ENCODE data around the gene SWI5. TPM values are rescaled to one million over a fixed set of nuclear protein-coding genes. Genes with fewer than 3 reads are reported as not detected.

SWI5 gene
- total RNA-seq, 1 donor from 2014 or later, result 12.0 TPM

DNA sequence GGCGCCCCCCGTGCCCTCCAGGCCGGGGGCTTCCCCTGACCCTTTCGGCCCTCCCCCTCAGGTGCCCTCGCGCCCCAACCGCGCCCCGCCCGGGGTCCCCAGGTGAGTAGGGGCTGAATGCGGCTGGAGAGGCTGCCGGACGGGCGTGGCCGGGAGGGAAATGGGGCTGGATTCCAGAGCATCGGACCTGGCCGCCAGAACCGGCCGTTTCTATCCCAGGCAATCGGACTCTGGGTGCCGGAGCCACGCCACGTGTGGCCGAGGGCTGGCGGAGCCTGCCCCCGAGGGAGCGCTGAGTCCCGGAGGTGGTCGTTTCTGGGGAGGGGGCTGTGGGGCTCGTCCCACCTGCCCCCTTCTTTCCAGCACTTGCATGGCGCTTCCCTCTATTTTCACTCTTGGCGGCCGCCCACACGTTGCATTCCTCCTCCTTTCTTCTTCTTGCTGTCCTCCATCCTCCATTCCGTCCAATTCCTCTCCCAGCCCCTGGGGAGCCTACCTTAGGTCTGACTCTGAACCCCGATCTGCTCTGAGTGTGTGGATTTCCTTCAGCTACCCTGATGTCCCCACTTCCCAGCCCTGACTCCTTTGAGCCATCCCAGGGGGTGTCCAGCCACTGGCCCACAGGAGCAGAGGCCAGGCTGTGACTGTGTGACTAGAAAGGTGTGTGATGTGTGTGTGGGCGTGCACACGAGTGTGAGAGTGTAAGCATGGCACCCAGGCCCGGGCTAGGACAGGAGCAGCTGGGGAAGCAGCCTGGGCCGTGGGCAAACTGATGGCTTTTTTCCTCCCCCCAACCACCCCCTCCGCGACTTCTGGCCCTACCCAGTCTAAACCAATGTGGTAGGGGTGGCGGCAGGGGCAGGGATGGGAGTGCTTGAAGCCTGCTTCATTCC, 25.0 kb upstream of the SWI5 start:
- intact Hi-C loops (cut with micrococcal nuclease), result loop anchor here (1.0 to 5.0 kb wide), 5 partner anchors 25 to 776 kb away; partner anchors contain the start of genes BBLN, GOLGA2, SH3GLB2 and SWI5

DNA sequence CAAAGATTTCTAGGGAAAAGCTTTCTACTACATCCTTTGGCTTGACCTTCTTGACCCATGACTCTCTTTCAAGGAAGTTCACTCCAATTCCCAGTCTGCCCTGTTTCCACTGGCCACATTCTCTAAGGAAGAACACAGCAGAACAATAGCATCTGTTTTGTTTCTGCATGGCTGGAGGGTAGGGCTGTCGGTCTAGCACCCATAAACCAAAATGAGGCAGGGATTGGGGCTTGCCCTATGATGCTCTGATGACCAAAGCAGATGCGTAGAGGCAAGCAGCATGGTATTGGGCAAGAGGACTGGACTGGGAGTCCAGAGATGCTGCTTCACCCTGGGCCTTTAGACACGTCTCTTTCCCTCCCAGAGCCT, 24.4 kb upstream of the SWI5 start:
- intact Hi-C loops (cut with micrococcal nuclease), result loop anchor here (5.0 kb wide), 1 partner anchor 776 kb away; the partner anchor contains the start of gene SH3GLB2

DNA sequence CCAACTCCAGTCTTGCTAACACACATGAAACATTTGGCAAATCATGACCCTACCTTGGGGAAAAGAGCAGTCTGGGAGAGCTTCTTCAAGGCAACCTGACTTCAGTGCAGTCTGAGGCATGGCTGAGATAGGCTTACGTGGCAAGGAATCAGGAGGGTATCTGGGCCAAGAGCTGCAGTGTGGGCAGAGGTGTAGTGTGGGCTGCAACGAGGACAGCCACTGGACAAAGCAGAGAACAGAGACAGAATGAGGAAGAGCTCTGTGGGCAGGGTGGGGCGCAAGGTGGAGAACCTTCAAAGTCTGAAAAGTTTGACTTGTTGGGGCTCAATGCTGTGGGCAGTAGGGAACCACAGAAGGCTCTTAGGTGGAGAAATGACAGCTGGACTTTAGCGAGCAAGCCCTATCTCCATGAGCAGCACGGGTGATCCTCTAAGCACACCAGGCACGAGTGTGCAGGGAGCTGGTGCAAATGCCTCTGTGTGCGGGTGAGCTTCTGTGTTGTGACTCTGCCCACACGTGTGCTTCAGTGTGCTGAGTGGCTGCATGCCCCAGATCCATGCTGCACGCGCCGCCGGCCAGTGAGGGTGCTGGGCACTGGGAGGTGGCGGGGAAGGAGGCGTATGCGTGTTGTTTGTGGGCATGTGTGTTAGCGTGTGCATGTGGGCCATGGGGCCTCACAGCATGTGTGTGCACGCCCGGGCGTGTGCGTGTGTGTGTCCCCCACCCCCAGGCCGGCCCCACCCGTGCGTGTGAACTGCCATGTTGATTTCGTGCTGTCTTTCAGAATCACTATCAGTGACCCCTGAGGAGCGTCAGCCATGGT, 23.5 kb upstream of the SWI5 start:
- intact Hi-C loops (cut with micrococcal nuclease), result loop anchor here (5.0 kb wide), 1 partner anchor 775 kb away; the partner anchor contains the start of gene SH3GLB2

DNA sequence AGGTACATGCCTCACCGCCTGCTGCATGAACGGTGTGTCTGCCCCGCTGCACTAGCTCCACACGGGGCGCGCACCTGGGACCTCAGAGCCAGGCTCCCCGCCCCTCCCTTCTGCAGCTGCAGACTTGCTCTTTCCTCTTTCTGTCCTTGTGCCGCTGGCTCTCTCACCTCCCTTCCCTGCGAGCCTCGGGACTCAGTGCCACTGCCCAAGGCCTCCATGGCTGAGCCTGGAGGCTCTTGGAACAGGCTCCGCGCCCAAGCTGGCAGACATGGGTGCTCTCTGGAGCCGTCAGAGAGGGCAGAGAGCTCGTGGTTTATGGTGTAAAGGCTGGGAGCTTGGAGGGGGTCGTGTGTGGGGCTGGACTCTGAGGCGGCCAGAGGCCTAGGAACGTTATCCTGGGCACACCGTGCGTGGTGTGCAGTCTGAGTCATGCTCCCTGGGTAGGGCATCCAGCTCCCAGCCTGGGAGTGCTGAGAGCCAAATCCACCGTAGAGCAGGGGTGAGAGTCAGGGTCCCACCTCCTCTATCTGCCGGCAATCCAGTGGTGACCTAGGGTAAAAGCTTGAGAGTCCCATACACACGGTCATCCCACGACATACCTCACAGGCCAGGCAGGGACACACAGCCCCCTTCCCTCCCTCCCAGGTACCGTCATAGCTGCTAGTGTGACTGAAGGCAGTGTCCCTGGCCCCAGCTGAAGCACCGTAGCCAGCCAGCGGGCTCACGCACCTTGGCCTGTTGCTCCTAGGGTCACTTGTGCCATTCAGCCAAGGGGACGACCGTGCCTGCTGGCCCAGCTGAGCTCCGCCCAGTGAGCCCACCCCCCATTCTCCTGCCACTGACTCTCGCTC, 22.7 kb upstream of the SWI5 start:
- intact Hi-C loops (cut with micrococcal nuclease), result loop anchor here (5.0 kb wide), 1 partner anchor 774 kb away; the partner anchor contains the start of gene SH3GLB2

DNA sequence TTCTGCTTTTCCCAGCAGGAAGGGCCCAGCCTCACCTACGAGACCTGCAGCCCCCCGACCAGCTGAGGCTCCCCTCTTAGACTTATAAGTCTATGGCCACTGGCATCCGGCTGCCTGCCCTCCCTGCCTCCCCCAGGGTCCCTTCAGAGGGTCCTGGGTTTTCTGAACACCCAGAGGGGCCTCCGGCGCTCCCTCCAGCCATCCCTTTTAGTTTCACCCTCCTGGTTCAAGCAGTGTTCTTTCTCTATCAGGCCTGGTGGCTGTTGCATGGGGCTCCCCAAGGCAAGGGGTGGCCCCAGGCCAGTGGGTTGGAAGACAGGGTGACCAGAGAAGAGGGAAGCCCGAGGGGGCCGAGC, 22.1 kb upstream of the SWI5 start:
- intact Hi-C loops (cut with micrococcal nuclease), result loop anchor here (5.0 kb wide), 1 partner anchor 773 kb away; the partner anchor contains the start of gene SH3GLB2

DNA sequence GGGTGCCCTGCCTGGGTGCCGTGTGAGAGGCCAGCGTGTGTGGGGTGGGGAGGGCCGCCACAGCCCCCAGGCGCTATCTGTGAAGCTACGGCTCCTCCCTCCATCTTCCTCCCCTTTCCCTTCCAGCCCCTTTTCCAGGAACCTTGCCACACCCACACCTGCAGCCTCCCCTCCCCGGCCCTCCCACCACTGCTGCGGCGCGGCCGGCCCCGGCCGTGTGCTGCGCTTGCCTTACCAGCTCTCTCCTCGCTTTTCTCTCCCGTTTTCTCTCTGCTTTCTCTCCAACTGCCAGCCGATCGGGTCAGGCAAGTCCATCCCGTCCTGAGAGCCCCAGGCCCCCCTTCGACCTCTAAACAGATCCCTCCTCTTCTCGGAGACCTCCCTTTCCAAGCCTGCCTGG, 21.7 kb upstream of the SWI5 start:
- intact Hi-C loops (cut with micrococcal nuclease), result loop anchor here (5.0 kb wide), 1 partner anchor 773 kb away; the partner anchor contains the start of gene SH3GLB2

DNA sequence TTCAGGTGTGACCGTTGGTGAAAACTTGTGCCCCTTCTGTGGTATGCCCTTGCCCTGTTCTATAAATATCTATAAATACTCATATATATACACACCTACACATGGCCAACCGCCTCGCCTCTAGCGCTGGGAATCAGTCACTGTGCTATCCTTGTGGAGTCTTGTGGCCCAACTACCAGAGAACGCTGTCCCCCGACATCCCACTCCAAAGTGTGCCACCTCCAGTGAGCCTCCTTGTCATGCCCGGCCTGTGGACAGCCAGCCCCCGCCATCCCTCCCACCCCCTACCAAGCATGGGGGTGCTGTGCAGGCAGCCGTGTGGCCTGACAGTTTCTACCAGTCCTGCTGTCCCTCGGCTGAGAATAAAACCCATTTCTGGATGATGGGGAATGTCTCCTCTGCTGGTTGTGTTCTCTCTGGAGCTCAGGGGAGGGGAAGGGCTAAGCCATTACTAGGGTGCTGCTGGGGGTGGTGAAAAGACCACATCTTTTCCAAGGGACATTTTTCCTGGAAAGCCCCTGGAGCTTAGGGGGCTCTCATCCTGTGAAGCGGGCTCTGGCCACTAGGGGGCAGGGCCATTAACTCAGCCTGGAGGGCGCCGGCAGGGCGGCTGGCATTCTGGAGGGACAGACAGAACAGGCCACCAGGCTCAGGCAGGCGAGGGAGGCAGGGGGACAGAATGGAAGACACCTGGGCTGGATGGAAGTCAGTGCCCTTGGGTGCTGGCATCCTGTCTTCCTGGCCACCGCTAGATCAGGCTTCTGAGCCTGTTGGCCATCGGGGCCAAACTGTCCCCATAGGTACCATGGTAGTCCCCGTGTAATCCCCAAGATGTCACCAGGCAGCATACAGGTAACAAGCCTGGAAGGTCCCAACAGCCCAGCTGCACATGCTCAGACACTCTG, 21.0 kb upstream of the SWI5 start:
- intact Hi-C loops (cut with micrococcal nuclease), result loop anchor here (5.0 kb wide), 1 partner anchor 772 kb away; the partner anchor contains the start of gene SH3GLB2

DNA sequence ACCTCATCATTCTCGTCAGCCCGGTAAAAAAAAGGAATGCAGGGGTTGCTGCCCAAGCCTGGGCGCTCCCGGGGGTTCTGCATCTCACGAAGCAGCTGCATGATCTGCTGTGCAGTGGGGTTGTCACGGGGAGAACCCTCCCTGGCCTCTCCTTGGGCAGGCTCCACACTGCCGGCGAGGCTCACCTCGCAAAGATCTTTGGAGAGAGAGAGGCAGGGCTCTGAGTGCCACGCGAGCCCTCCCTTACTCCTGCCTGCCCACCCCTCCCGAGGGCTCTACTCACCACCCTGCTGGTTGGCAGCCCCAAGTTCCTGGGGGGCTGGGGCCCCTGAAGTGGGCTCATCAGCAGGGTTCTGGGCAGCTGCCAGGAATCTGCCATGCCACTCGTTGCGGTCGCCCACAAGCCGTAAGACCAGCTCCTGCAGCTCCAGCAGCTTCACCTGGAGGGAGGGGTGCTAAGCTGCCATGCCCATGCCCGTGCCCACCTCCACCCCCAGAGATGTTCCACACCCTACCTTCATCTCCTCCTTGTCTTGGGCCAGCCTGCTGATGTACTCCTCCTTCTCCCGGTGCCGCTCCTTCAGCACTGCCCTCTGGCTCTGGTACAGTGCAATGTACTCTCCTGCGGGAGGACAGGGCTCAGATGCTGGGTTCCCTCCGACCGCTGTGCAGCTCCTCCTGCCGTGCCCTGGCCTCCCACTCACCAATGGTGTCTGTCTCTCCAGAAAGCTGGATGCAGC, 18.8 kb upstream of the SWI5 start:
- intact Hi-C loops (cut with micrococcal nuclease), result no loop called here

DNA sequence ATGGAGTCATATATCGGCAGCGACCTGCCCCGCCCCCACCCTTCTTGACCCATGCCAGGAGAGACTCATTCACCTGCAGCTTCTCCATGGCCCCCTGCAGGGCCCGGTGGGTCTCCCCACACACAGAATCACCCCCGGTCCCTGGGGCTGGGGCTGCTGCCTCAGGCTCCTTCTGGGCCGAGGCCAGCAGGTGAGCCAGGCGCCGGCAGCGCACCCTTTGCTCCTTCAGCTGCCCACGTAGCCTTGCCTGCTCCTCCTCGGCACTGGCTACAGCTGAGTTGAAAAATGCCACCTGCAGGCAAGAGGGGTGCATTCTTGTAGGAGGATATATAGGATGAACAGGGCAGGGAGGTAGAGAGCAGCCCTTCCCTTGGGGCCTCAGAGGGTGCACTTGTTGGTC, 18.2 kb upstream of the SWI5 start:
- intact Hi-C loops (cut with micrococcal nuclease), result no loop called here

DNA sequence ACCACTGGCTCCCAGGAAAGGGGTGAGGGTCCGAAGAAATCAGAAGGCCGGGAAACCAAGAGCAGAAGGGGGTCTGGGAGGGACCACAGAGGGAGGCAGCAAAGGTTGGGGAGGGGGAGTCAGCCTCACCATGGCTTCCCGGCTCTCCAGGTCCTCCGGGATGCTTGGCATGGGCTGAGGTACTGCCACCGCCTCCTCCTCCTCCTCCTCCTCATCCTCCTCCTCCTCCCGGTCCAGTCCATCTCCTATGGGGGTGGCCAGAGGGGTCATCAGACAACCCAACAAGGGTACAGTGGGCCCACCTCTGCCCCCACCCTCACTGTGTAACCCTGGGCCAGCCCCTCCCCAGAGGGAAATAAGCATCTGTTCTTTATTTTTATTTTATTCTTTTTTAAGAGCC, 17.8 kb upstream of the SWI5 start:
- intact Hi-C loops (cut with micrococcal nuclease), result no loop called here

DNA sequence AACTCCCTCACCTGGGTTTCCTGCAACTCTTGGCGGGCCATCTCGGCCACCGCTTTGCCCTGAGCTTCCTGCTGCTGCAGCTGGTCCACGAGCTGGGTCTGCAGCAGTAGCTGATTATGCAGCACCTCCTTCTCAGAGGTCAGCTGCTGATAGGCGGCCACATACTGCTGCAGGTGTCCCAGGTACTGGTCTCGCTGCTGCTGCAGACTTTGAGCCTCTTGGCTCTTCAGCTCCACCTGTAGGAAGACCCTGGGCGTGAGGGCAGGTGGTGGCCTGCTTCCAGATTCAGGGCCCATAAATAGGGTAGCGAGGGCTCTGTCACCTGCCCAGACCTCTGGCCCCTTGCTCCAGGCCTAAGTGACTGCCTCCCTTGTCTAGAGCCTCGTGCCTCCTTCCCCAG, 16.9 kb upstream of the SWI5 start:
- intact Hi-C loops (cut with micrococcal nuclease), result no loop called here

DNA sequence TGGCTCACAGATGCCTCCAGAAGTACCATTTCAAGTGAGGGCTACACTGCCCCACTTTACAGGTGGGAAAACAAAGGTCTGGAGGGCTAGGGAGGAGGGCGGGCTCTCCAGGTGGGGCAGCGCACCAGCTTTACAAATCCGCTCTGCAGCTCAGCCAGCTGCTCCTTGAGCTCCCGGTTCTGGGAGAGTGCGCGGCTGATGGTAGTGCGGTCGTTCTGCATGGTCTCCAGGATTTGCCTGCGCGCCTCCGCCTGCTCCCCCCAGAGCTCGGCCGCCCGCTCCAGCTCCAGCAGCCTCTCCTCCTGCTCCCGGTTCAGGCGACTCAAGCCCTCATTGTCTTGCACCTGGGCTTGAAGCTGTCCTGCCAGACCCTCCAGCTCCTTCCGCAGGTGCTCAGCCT, 15.7 kb upstream of the SWI5 start:
- intact Hi-C loops (cut with micrococcal nuclease), result no loop called here

DNA sequence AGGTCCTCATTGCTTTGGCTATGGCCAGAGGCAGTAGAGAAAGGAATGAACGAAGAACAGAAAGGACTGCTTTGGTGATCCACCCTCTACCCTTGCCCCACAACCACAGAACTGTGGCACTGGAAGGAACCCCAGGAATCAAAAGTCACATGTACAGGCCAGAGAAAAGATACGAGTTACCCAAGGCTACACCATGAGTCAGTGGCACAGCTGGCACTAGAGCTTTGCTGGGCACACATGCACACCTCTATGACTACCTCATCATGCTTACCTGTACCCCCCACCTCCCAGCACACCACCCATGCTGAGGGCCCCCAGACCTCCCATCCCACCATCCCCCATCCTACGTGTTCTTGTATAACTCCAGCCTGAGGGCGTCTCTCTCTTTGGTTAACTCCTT, 13.4 kb upstream of the SWI5 start:
- intact Hi-C loops (cut with micrococcal nuclease), result no loop called here

DNA sequence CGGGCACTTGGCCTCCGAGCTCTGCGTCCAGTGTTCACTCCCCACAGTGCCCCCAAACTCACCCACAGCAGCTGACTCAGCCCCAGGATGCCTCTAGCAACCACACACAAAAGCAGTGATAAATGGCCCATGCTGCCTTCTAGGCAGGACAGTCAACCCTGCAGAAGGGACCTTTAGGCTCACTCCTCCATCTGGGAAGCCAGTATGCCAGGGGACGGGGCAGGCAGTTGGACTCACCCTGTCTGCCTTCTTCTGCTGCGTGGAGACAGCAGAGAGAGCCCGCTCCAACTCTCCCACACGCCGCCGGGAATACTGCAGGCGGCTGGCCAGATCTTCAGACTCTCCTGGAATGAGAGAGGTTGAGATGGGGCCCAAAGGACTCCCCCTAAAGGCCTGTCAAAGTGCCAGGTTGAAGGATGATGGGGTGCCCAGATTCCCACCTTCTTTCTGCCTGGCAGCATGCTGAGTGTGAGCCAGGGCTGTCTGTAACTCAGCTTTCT, 10.7 kb upstream of the SWI5 start:
- intact Hi-C loops (cut with micrococcal nuclease), result no loop called here

DNA sequence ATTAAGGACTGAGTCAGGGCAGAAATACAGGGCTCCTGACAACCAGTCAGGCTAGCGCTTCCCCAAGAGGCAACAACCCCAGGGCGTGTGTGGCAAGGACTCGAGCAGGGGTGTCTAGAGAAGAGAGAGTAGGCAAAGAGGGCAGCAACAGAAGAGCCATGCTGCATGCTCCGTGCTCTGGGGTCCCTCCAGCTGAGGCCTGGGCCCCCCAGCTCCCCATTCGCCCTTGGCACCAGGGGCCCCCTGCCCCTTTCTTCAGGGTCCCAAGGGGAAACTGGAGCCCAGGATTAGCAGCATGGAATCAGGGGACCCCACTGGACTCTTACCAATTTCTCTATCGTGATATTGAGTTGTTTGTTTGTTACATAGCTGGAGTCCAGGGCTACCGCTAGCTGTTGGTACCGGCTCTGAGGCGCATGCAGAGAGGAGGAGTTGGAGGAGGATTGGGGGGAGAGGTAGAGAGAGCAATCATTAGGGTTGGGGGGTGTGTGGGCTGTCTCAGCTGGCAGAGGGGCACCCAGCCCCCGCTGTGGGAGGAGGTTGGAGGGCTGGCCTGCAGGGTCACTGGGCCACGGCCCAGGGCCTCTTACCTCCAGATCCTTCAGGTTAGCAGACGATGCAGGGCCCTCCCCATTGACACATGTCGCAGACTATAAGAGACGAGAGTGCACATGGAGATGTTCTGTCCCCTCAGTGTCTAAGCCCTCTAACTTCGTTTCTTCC, 9.0 kb upstream of the SWI5 start:
- intact Hi-C loops (cut with micrococcal nuclease), result no loop called here

DNA sequence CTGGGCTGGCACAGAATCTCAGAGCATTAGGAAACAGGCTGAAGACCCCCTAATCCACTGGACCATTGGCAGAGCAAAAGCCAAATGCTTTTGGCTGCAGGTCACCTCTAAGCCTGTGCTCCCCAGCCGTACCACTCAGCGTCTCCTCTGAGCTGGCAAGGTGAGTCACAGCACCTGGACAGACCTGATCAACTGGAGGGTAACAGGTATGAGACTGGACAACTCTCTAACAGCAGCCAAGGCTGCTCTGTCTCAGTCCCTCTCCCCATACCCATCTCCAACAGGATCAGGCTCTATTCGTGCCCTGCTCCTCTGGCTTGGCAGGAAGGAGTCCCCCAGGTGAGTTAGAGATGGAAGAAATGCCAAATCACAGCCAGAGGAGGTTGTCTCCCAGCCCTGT, 5.0 kb upstream of the SWI5 start:
- intact Hi-C loops (cut with micrococcal nuclease), result loop anchor here (10.0 kb wide), 2 partner anchors 284 to 764 kb away; partner anchors contain the start of genes MIGA2 and SPTAN1

DNA sequence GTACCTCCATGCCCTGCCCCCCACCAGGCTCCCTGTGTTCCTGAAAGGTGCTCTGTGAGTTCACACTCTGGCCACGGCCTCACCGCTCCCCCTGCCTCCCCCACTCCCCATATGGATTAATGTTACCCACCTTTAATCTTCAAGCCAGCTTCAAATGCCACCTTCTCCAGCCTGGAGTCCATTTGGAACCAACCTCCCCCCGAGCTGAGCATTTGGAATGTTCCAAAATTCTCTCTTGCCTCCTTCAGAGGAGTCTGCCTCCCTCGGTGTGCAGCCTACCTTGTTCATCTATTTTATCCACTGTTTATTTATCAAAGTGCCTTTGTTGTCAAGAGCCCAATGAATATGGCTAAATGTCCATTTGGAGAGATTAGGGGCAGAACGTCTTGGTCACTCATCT, 4.6 kb upstream of the SWI5 start:
- intact Hi-C loops (cut with micrococcal nuclease), result loop anchor here (10.0 kb wide), 2 partner anchors 283 to 763 kb away; partner anchors contain the start of genes MIGA2 and SPTAN1

DNA sequence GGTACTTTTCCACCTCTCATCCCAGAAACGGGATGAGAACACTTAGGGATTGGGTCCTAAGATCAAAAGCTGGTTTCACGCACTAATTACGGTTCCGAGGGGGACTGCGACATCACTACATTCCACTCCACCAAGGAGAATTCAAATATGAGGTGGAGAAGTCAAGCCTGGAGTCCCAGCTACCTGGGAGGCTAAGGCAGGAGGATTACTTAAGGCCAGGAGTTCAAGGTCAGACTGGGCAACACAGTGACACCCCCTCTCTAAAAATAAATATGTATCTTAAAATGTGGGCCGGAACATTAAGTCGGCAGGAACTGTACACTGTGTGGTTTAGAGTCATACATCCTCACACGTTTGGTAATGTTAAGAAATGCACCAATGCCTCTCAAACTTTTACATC, 1.8 kb upstream of the SWI5 start:
- intact Hi-C loops (cut with micrococcal nuclease), result loop anchor here (10.0 kb wide), 2 partner anchors 281 to 761 kb away; partner anchors contain the start of genes MIGA2 and SPTAN1

Data from T-helper 2 cell treated with Interferon-gamma antibody and Interleukin-4, amounts not matched to agents 100 ng/mL and 5 ng/mL, for 36 hours (primary cell).